ENCODE results near the gene FLNC. TPM values are rescaled to one million over a fixed set of nuclear protein-coding genes. Genes with fewer than 3 reads are reported as not detected.

Gene FLNC
- total and polyA plus RNA-seq, 2 of the 13 experiments (the other 11 are each of a cell fraction or from before 2014, with no cell fraction given) = 0.02 TPM; not detected in 1

- TF ChIP-seq ZFAT (CRISPR knock-in tag; conservative IDR thresholded peaks at IDR 0.05) (no peak), PBX3 (CRISPR knock-in tag; IDR thresholded peaks at IDR 0.05; ENCODE audit: borderline replicate concordance) (no peak), NCOA1 (CRISPR knock-in tag; IDR thresholded peaks at IDR 0.05) (no peak), EEA1 (CRISPR knock-in tag; IDR thresholded peaks at IDR 0.05; ENCODE audit: borderline replicate concordance) (no peak), ZNF354B (CRISPR knock-in tag; IDR thresholded peaks at IDR 0.05) (no peak), SETDB1 (CRISPR knock-in tag; IDR thresholded peaks at IDR 0.05; ENCODE audit: borderline replicate concordance) (no peak), HOMEZ (CRISPR knock-in tag; IDR thresholded peaks at IDR 0.05; ENCODE audit: low read depth) (no peak)
Observed at GRCh38 chr7:128876127-128876526, 45.9 kb downstream of the FLNC start (continued).

- ChIA-PET CTCF (ENCODE audit: low intra/inter-chr PET ratio, low total read pairs) (interaction anchor here (2.4 kb wide), 1 partner anchor 35 kb away, joined by 6 read pairs; no protein-coding TSS in a partner anchor), POLR2A (no interaction called here)
- Histone ChIP-seq H3K9ac (ENCODE audit: insufficient read depth, low read depth, low read length) (no peak overlapping the region), H3K4me2 (ENCODE audit: low read depth, low read length) (no peak overlapping the region), H3K9me3 (ENCODE audit: low read length) (no peaks in the 10 kb centered on the region), H3K27me3 (ENCODE audit: control insufficient read depth in 1 of 2, insufficient read depth in 2 of 2, low read length in 2 of 2) (peaks cover 0 to 1% of the 10 kb centered on the region in 2 experiments; a peak in 1 of 5 replicates), H3K4me1 (ENCODE audit: insufficient read depth, low read length) (peaks cover 33% of the 10 kb centered on the region), H3K27ac (ENCODE audit: extremely low read length, insufficient read depth, low read length) (no peak overlapping the region), H4K20me1 (ENCODE audit: insufficient read depth, low read length) (no peaks in the 10 kb centered on the region), H3K79me2 (ENCODE audit: insufficient read depth, low read length) (no peaks in the 10 kb centered on the region), H3K4me3 (replicated peaks in 1 of 3; ENCODE audit: insufficient read depth in 1 of 3, low read depth in 2 of 3, low read length in 3 of 3) (no peak overlapping the region), H2AFZ (ENCODE audit: low read length) (no peak overlapping the region), H3K36me3 (replicated peaks in 1 of 2; ENCODE audit: control insufficient read depth in 1 of 2, insufficient read depth in 2 of 2, low read length in 2 of 2) (no peaks in the 10 kb centered on the region)
- no TSS peak for BruUV-seq (replicated peaks)
- in situ Hi-C loops (cut with HindIII; ENCODE audit: extremely low pct_ligation_motif_present, low pct_unique_long_range_greater_than_20kb) = loop anchor here (25.0 kb wide), 1 partner anchor 439 kb away; no protein-coding TSS in a partner anchor
- ATAC-seq (no peak), FAIRE-seq (no peak), DNase-seq (ENCODE audit: low spot score) (no peak)
- intact Hi-C loops (cut with micrococcal nuclease; ENCODE audit: unreplicated experiment) = no loop called here
- TF ChIP-seq NFKB2 (CRISPR knock-in tag; IDR thresholded peaks at IDR 0.05; ENCODE audit: borderline replicate concordance) (no peak), MNT (IDR thresholded peaks at IDR 0.05) (0 out of 2 replicates have a peak, but pooled peaks have one; percentile 41)
- 92% methylated on average over 2 of the region's 5 CpGs for whole genome bisulfite sequencing (ENCODE audit: low lambda C conversion rate)
Observed at GRCh38 chr7:128876586-128876977, 46.4 kb downstream of the FLNC start.
